Uterus (tissue), 4 donors: ENCODE results near the gene ZNF699. TPM values are rescaled to one million over a fixed set of nuclear protein-coding genes. Genes with fewer than 3 reads are reported as not detected.
A peak's percentile ranks its signal among the peaks of the same experiment; 100 is the strongest.

ENCODE experiments used
- DNase-seq, 2 donors: peaks; one replicate each; pipeline ENCODE4 v3.0.0-alpha.2; 2019 to 2020
- H3K27ac ChIP-seq, 2 donors: fragments of 200-600 bp; sonication (generic); 1 replicate in 1 of 2; 2 replicates in 1 of 2; pipeline ENCODE4 v1.5.1; 2016 to 2018
- H3K27me3 ChIP-seq, 2 donors: fragments of 200-600 bp; sonication (generic); one replicate each; pipeline ENCODE4 v1.5.1; 2018 to 2019; ENCODE audit warnings: control low read depth in 1 of 2
- H3K36me3 ChIP-seq, 2 donors: fragments of 200-600 bp; sonication (generic); one replicate each; pipeline ENCODE4 v1.5.1; 2019; ENCODE audit warnings: control low read depth in 1 of 2
- H3K4me1 ChIP-seq, 2 donors: fragments of 200-600 bp; sonication (generic); one replicate each; pipeline ENCODE4 v1.5.1; 2018 to 2019; ENCODE audit warnings: control low read depth in 1 of 2
- H3K4me3 ChIP-seq, 2 donors: fragments of 200-600 bp; sonication (generic); 1 replicate in 1 of 2; 2 replicates in 1 of 2; pipeline ENCODE4 v1.5.1; 2018 to 2019; ENCODE audit warnings: mild to moderate bottlenecking in 1 of 2
- H3K9me3 ChIP-seq, 2 donors: fragments of 200-600 bp; sonication (generic); one replicate each; pipeline ENCODE4 v1.5.1; 2019; ENCODE audit warnings: control low read depth in 1 of 2
- CTCF ChIP-seq, 4 experiments: fragments of 200-600 bp in 2 of 4; fragments of 450-650 bp in 2 of 4; sonication (generic) in 2 of 4; IDR thresholded peaks; one replicate each; pipeline ENCODE4 v1.5.1; 2016 to 2019; ENCODE audit warnings: antibody characterized with exemption in 4 of 4, mild to moderate bottlenecking in 2 of 4, moderate library complexity in 1 of 4
- POLR2A ChIP-seq, 2 donors: fragments of 450-650 bp; IDR thresholded peaks; one replicate each; pipeline ENCODE4 v1.6.1; 2016; ENCODE audit warnings: antibody characterized with exemption in 2 of 2, mild to moderate bottlenecking in 1 of 2, moderate library complexity in 1 of 2
- intact Hi-C: fragments of 100-400 bp; cut with DNase I; formaldehyde crosslinking; loops from one replicate; pipeline ENCODE4 v1.15.1; 2023; ENCODE audit warnings: low total_unique reads
- total RNA-seq, 4 donors: library from RNA; depleted of rRNA in 3 of 4; stranded (reverse); fragments of >200 nt in 3 of 4; gene quantifications; one replicate each; pipeline versions ENCODE4 v1.1.0 to v1.2.4, GENCODE V29; 2014 to 2023
- donor health status: DM: yes; HTN: yes; CAD: no.

The ZNF699 gene
- total RNA-seq = 10 to 100 TPM in 2 of 4 donors, 1 to 10 TPM in 2; 1.8 to 34.6 (median 11.6) TPM

- peak within 1 kb of the TSS; percentile 91 to 95 for H3K27ac ChIP-seq
- intact Hi-C loops = no loop called here
- H3K27me3 ChIP-seq = no peaks in the 10 kb centered on the region
- no peaks in the 10 kb centered on the region for H3K9me3 ChIP-seq
- no peaks in the 10 kb centered on the region for H3K4me1 ChIP-seq
- DNase-seq = peak; percentile 97 to 99
- H3K4me3 ChIP-seq = peak within 1 kb of the TSS; percentile 66 to 90
- TF ChIP-seq CTCF (IDR thresholded peaks at IDR 0.05) = peak in 1 of 4 experiments; percentile 3
- peak; percentile 67 to 74 for TF ChIP-seq POLR2A (IDR thresholded peaks at IDR 0.05)
- no peaks in the 10 kb centered on the region for H3K36me3 ChIP-seq
Measured at GRCh38 chr19:9309139-9309973, at the start of gene ZNF699. TSS of gene ZNF699 (minus strand) at chr19:9309838. CDS start at chr19:9305119, 4,719 bp downstream.

- Histone ChIP-seq H3K27me3 (no peaks in the 10 kb centered on the region), H3K4me1 (no peaks in the 10 kb centered on the region), H3K36me3 (no peaks in the 10 kb centered on the region), H3K4me3 (no peak overlapping the region), H3K27ac (no peak overlapping the region), H3K9me3 (peaks cover 0 to 66% of the 10 kb centered on the region in 2 donors)
- DNase-seq = no peak
- intact Hi-C loops = no loop called here
- TF ChIP-seq POLR2A (IDR thresholded peaks at IDR 0.05) = no peak
- no peak for TF ChIP-seq CTCF (IDR thresholded peaks at IDR 0.05)
Measured at GRCh38 chr19:9354651-9355050, 45.0 kb upstream of the ZNF699 start.

- H3K27ac ChIP-seq = no peak overlapping the region
- H3K4me1 ChIP-seq = no peaks in the 10 kb centered on the region
- TF ChIP-seq CTCF (IDR thresholded peaks at IDR 0.05) (no peak), POLR2A (IDR thresholded peaks at IDR 0.05) (no peak)
- no peaks in the 10 kb centered on the region for H3K36me3 ChIP-seq
- DNase-seq = no peak
- no peak overlapping the region for H3K4me3 ChIP-seq
- no peaks in the 10 kb centered on the region for H3K27me3 ChIP-seq
- H3K9me3 ChIP-seq = peaks cover 0 to 74% of the 10 kb centered on the region in 2 donors
- intact Hi-C loops = no loop called here
Measured at GRCh38 chr19:9353011-9353410, 43.4 kb upstream of the ZNF699 start.

- H3K4me3 ChIP-seq = no peak overlapping the region
- TF ChIP-seq POLR2A (IDR thresholded peaks at IDR 0.05) (no peak), CTCF (IDR thresholded peaks at IDR 0.05) (no peak)
- no peaks in the 10 kb centered on the region for H3K4me1 ChIP-seq
- H3K36me3 ChIP-seq = no peaks in the 10 kb centered on the region
- intact Hi-C loops = no loop called here
- DNase-seq = no peak
- no peak overlapping the region for H3K27ac ChIP-seq
- H3K27me3 ChIP-seq = no peaks in the 10 kb centered on the region
- H3K9me3 ChIP-seq = peaks cover 0 to 74% of the 10 kb centered on the region in 2 donors
Measured at GRCh38 chr19:9352505-9352904, 42.9 kb upstream of the ZNF699 start.

GRCh38 chr19:9348671-9349070, 39.0 kb upstream of the ZNF699 start:
- no peaks in the 10 kb centered on the region for H3K36me3 ChIP-seq
- intact Hi-C loops = no loop called here
- no peak for DNase-seq

More at GRCh38 chr19:9348671-9349070, 39.0 kb upstream of the ZNF699 start:
- Histone ChIP-seq H3K4me3 (no peak overlapping the region), H3K9me3 (peaks cover 0 to 85% of the 10 kb centered on the region in 2 donors), H3K27ac (no peak overlapping the region), H3K4me1 (no peaks in the 10 kb centered on the region), H3K27me3 (no peaks in the 10 kb centered on the region)
- no peak for TF ChIP-seq POLR2A (IDR thresholded peaks at IDR 0.05)
- no peak for TF ChIP-seq CTCF (IDR thresholded peaks at IDR 0.05)
